AG04449 (cell line): ENCODE measurements around the gene PHLDB1.

ENCODE experiments used
- CTCF ChIA-PET: fragments of 350-600 bp; formaldehyde crosslinking; extraction: SDS; loops from one replicate; lab custom pipeline; 2021; ENCODE audit warnings: antibody characterized with exemption; lab: Yijun Ruan, JAX
- POLR2A ChIA-PET: fragments of 400-600, 350-600 bp; formaldehyde crosslinking; extraction: SDS; loops from one replicate; lab custom pipeline; 2020; ENCODE audit warnings: antibody characterized with exemption, inconsistent platforms; lab: Yijun Ruan, JAX
- DNase-seq: peaks from one replicate; pipeline ENCODE4 v3.0.0-alpha.2; 2010; ENCODE audit warnings: low read depth, low spot score
- H3K4me3 ChIP-seq: 2 replicates; pipeline ENCODE4 v1.5.1; 2011; ENCODE audit warnings: low read depth, mild to moderate bottlenecking, control low read depth, low read length
- CTCF ChIP-seq: IDR thresholded peaks from one replicate; pipeline ENCODE4 v1.5.1; 2011; ENCODE audit warnings: mild to moderate bottlenecking, moderate library complexity, low read length, control low read depth, inconsistent platforms; ENCODE audit not compliant: insufficient read depth; ENCODE audit errors: missing control alignments

Gene PHLDB1

GRCh38 chr11:118699506-118700220 lies 92.2 kb downstream of the PHLDB1 start:
- ChIA-PET POLR2A (interaction anchor here (0.6 kb wide), 1 partner anchor 50 kb away, joined by 3 read pairs; no protein-coding TSS in a partner anchor), CTCF (interaction anchor here (0.9 to 2.0 kb wide), 2 partner anchors 10 to 298 kb away, joined by 3 to 10 read pairs; partner anchors contain the start of gene CENATAC)
- no peak for DNase-seq
- H3K4me3 ChIP-seq = no peak overlapping the region
- no peak for TF ChIP-seq CTCF

- CTCF ChIA-PET = interaction anchor here (1.0 to 1.2 kb wide), 3 partner anchors 10 to 225 kb away, joined by 3 to 5 read pairs (median 3); no protein-coding TSS in a partner anchor
- POLR2A ChIA-PET = no interaction called here
- no peak for DNase-seq
- no peak for TF ChIP-seq CTCF
- H3K4me3 ChIP-seq = no peak overlapping the region
Observed at GRCh38 chr11:118703563-118704106, 96.2 kb downstream of the PHLDB1 start.

GRCh38 chr11:118705111-118705741 lies 97.8 kb downstream of the PHLDB1 start:
- ChIA-PET POLR2A (interaction anchor here (0.6 kb wide), 1 partner anchor 351 kb away, joined by 3 read pairs; no protein-coding TSS in a partner anchor), CTCF (interaction anchor here (0.7 to 1.5 kb wide), 6 partner anchors 11 to 225 kb away, joined by 3 to 9 read pairs (median 4); no protein-coding TSS in a partner anchor)
- TF ChIP-seq CTCF = no peak
- no peak for DNase-seq
- no peak overlapping the region for H3K4me3 ChIP-seq

- ChIA-PET POLR2A (no interaction called here), CTCF (interaction anchor here (0.8 to 1.5 kb wide), 6 partner anchors 12 to 251 kb away, joined by 3 to 9 read pairs (median 4); no protein-coding TSS in a partner anchor)
- no peak overlapping the region for H3K4me3 ChIP-seq
- no peak for TF ChIP-seq CTCF
- DNase-seq = no peak
Observed at GRCh38 chr11:118705791-118706545, 98.6 kb downstream of the PHLDB1 start.

DNA sequence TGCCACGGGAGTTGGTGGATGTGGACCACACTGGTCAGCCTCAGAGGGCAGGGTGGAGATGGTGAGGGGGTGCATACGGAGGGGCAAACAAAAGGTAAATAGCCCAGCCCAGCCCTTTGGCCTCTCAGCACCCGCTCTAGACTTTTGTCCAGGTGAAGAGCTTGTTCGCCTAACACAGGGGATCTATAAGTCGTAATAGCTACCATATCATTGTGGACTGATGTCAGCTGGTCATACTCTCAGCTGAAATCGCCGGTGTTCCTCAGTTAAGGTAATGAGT lies 99.1 kb downstream of the PHLDB1 start:
- ChIA-PET CTCF (interaction anchor here (1.0 to 1.2 kb wide), 2 partner anchors 14 to 250 kb away, joined by 3 read pairs; no protein-coding TSS in a partner anchor), POLR2A (no interaction called here)
- DNase-seq = no peak
- H3K4me3 ChIP-seq = no peak overlapping the region
- no peak for TF ChIP-seq CTCF
